HG03064 (cell line): Measurements from ENCODE around the gene ZNF136.
A peak's percentile ranks its signal among the peaks of the same experiment; 100 is the strongest.

Experiments
- ATAC-seq: cut with Tn5 transposase; IDR thresholded peaks from one replicate; pipeline ENCODE4 v1.9.1; 2021; ENCODE audit warnings: low read depth; ENCODE audit not compliant: unreplicated experiment

The ZNF136 gene

GRCh38 chr19:12162882-12163806 is at the start of gene ZNF136:
ZNF136 (plus strand) TSS chr19:12163096; CDS start chr19:12163204, 108 bp downstream.
- ATAC-seq: peak; percentile 73

GRCh38 chr19:12113121-12113520 is 49.8 kb upstream of the ZNF136 start:
- no peak for ATAC-seq

GRCh38 chr19:12117201-12117970 is 45.5 kb upstream of the ZNF136 start:
- no peak for ATAC-seq

DNA sequence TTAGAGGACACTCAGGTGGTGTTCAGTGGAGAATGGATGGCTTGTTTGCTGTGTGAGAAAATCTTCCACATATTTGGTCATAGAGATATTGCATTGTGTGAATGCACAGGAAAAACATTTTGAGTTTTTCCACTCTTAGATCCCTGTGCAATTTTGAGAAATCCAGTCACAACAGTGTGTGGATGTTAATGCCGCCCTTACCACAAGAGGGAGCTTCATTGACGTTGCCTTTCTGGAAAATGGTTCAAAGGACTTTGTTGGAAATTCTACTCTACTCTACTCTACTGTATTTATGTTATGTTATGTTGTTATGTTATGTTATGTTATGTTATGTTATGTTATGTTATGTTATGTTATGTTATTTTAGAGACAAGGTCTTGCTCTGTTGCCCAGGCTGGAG is 36.2 kb upstream of the ZNF136 start:
- no peak for ATAC-seq

- no peak for ATAC-seq
Measured at GRCh38 chr19:12133069-12133468, 29.8 kb upstream of the ZNF136 start.

DNA sequence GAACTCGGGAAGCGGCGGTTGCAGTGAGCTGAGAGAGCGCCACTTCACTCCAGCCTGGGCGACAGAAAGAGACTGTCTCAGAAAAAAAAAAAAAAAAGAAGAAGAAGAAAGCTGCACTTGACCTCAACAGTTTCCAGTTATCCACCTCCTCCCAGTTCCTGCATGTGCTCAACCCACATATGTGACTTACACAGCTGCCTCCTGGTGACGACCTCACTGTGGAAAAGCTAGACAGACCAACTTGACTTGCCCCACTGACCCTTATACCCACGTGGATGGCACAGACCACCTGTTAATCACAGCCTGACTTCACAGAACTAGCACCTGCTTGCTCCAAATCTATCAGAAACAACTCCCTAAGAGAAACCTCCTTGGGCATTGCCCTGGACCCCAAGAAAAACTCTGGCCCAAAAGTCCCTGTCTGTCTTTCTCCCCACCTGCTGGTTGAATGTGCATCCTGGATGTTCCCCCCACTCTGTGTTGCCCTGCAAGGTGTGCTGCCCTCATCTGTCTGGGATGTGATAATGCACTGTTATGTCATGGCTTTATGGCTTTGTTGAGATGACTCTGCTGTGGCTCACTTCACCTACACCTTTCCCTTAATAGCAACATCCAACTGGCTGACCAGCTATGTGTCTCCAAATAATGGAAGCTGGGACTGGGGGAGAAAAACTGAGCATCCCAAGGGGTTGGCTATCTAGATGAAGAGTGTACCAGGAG is 25.5 kb upstream of the ZNF136 start:
- no peak for ATAC-seq

DNA sequence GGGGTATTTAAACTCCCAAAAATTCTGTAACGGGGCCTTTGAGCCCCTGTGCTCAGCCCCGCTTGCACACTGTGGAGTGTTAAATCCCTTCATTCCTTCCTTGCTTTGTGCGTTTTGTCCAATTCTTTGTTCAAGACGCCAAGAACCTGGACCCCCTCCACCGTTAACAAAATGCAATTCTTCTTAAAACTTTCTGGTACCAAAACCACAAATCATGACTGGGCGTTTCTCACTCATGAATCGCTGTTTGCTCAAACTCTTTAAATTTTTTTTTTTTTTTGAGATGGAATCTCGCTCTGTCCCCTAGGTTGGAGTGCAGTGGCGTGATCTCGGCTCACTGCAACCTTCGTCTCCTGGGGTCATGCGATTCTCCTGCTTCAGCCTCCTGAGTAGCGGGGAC is 23.6 kb upstream of the ZNF136 start:
- no peak for ATAC-seq

DNA sequence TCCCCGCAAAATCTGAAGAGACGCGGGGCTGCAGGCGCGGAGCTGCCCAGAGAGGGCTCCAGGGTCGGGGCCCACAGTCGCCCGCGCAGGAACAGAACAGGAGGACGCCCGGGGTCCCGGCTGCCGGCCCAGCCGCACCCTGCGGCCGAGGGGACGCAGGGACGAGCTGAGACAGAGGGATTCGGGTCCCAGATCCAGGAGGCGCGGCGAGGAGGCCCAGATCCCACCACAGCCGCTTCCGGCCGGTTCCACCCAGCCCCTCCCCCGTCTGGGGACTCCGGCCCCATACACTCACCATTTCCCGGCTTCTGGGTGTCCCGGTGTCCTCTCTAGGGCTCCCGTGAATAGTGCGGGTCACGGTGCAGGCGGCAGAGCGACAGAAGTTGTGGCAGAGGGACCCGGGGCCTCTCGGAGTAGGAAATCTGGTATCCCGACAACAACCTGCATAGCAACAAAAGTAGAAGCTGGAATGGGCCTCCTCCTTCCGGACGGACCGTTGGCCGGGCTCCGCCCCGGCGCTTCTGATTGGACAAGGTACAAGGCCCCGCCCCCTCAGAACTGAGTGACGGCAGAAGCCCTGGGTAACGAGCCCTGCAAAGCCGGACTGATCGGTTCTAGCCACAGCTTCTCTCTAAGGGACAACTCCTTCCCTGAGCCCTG is 22.9 kb upstream of the ZNF136 start, which contains the start of gene ZNF20:
Gene ZNF20 (minus strand): TSS at position 466 of the 660 bp plus-strand sequence. CDS start 168 bp downstream, at position 298.
- peak; percentile 83 for ATAC-seq

DNA sequence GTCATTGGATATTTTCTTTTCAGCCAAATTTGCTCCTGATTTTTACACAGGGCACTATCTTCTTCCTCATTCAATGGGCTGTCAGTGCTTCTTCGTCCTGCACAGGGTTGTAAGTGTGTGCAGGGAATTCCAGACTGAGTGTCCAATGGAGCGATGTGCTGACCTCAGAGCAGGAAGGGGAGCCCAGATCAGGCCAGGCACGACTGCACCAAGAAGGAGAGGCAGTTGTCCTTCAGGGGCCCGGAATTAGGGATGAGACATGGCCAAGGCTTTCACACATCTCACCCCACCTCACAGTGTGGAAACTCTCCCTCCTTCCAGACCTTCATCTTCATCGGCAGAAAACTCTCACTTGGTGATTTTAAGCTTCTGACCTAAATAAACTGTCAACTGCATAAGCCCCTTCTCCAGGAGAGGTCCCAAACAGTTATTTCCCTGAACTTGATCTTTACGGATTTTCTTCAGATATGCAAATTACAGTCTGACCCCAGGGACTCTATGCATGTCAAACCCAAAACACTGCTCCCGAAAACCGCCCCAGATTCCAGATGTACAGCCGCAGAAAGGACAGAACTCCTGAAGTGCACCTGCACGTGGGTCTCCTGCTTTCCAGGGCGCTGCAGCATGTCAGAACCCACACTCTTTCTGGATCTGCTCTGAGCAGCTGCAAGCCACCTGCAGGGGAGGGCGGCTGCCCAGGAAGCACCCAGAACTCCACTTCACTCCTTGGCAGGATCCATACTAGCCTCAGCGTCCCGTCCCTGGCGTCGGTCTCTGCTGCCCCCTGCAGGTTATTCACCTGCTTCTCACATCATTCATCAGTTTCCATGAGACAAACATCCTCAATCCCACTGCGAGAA is 22.1 kb upstream of the ZNF136 start:
- no peak for ATAC-seq

DNA sequence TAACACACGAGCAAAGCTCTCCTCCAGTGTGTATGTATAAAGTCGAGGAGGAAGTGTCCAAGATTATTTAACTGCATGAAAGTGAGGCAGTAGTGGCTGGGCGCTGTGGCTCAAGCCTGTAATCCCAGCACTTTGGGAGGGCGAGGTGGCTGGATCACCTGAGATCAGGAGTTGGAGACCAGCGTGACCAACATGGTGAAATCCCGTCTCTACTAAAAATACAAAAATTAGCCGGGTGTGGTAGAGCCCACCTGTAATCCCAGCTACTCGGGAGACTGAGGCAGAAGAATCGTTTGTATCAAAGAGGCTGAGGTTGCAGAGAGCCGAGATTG is 21.5 kb upstream of the ZNF136 start:
- ATAC-seq: no peak

GRCh38 chr19:12145348-12145747 is 17.5 kb upstream of the ZNF136 start:
- ATAC-seq: no peak

DNA sequence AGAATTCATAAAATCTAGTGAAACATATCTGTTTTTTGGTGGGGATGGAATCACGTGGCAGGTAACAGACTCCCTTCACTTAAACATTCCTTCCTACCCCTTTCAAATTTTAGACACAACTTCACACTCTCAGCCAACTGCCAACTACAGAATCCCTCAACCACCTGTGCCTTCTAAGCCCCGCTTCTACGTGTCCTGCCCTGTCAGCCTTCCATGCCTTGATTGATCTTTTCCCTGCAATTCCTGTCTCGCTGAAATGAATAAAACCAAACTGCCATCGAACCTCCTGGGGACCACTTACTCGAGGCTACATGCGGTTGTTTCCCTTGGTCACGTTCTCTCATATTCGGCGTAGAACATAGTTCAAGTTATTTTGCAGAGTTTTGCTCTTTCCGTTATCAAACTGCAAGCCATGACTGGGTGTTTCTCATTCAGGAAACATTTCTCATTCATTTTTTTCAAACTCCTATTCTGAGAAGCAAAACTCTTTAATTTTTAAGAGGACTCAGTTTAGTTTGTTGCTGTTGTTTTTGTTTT is 7.5 kb upstream of the ZNF136 start:
- ATAC-seq: no peak

DNA sequence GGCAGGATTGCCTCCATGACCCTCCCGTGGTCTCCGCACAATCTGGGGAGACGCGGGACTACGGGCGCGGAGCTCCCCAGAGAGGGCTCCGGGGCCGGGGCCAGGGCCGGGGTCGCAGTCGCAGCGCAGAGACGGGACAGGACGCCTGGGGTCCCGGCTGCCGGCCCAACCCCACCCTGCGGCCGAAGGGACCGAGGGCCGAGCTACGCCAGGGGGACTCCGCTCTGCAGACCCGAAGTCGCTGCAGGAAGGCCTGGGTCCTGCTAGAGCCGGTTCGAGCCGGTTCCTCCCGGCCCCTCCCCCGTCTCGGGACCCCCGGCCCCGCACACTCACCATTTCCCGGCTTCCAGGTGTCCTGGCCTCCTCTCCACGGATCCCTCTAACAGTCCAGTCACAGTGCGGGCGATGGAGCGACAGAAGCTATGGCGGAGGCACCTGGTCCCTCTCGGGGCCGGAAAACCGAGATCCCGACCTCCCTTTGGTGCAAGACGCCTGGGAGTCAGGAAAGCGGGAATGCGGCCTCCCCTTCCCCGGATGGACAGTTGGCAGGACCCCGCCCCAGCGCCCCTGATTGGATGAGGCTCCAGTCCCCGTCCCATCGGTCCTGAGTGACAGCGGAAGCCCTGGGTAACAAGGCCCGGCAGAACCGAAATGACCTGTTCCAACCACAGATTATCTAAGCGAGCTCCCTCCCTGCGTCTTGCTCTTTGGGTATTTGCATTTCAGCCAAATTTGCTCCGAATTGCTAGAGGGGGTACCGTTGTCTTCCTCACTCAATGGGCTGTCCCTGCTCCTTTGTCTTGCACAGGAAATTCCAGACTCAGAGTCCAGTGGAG is 6.5 kb upstream of the ZNF136 start, which contains the start of gene ZNF625:
Gene ZNF625 (minus strand): TSS at position 512 of the 836 bp plus-strand sequence. CDS start 176 bp downstream, at position 336.
- ATAC-seq: peak; percentile 78

DNA sequence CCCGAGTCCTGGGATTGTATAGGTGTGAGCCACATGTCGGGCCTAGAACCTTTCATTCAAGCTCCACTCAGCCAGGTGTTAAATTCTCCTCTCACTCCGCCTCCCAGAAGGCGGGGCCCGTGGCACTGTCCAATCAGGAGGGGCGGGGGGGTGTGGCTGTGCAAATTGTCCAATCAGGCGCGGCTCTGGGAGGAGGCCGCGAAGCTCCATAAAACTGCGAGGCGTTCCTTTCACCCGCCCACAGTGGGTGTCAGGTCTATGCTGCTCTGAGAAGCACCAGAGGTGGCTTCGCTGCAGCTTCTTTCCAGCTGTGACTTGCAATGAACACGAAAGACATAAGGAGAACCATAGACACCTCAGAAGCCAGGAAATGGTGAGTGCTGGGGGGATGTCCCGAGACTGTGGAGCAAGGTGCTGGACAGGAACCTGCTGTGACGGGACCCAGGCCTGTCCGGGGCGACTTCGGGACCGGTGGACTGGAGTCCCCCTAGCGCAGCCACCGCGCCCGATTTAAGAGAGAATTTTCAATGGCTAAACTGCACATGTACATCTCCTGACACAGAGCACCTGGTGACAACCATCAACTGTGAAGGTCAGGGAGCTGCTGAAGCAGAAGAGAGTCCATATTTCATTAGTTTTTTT is 3.0 kb upstream of the ZNF136 start:
- no peak for ATAC-seq

DNA sequence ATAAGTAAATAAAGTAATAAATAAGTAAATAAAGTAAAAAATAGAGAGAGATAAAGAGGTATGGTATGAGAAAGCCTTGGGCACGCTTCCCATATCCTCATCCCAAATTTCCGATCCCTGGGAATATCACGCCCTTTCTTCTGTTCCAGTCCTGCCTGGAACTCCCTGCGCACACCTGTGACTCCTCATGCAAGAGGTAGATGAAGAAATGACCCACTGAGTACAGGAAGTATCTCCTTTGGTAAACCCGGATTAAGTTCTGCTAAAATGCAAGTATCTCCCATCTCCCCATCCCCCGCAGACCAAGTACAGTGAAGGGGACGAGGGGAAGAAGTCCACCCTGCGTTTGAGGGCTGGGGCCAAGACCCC is 399 bp upstream of the ZNF136 start:
- no peak for ATAC-seq

- ATAC-seq: no peak
Measured at GRCh38 chr19:12163826-12164225, 930 bp downstream of the ZNF136 start.

DNA sequence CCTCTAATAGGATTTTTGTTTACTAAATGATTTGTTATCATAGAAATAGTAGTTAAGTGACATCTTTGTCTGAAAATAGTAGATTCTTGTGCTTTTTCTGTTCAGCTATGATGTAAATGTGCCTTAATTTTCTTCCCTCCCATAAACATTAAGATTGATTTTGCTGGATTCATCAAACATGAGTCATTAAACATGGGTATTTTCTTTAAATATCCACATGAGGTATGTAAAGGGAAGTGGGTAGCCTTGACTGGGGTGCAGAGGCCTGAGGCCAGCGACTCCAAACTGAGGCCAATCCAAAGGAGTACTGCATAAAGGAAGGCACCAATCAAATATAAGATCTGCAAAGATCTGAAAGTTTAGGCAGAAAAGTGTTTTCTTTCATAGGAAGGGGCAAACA is 3.7 kb downstream of the ZNF136 start:
- no peak for ATAC-seq

- no peak for ATAC-seq
Measured at GRCh38 chr19:12180377-12180776, 17.5 kb downstream of the ZNF136 start.
